ENCODE results near the gene CYP20A1.
A peak's percentile ranks its signal among the peaks of the same experiment; 100 is the strongest.
"Not testable (repeated sequence)": the region's sequence is repeated elsewhere in the genome, so short reads cannot be mapped to it uniquely, and the experiment has no call there.

The CYP20A1 gene

GRCh38 chr2:203301667-203302066 is 62.8 kb downstream of the CYP20A1 start:
- no peak overlapping the region for H3K27ac ChIP-seq
- TF ChIP-seq ZFX (IDR thresholded peaks at IDR 0.05; ENCODE audit: borderline replicate concordance) (no peak), CTCF (IDR thresholded peaks at IDR 0.05) (no peak)

GRCh38 chr2:203302586-203302985 is 63.8 kb downstream of the CYP20A1 start:
- H3K27ac ChIP-seq, result not testable (repeated sequence)

- TF ChIP-seq ZFX (IDR thresholded peaks at IDR 0.05; ENCODE audit: borderline replicate concordance) (no peak), CTCF (IDR thresholded peaks at IDR 0.05) (no peak)
- no peak overlapping the region for H3K27ac ChIP-seq
Measured at GRCh38 chr2:203310688-203311436, 72.0 kb downstream of the CYP20A1 start.

- H3K27ac ChIP-seq, result no peak overlapping the region
- TF ChIP-seq ZFX (IDR thresholded peaks at IDR 0.05; ENCODE audit: borderline replicate concordance) (no peak), CTCF (IDR thresholded peaks at IDR 0.05) (no peak)
Measured at GRCh38 chr2:203326356-203326755, 87.5 kb downstream of the CYP20A1 start.

- peak overlapping the region; percentile 88 for H3K27ac ChIP-seq
- TF ChIP-seq ZFX (IDR thresholded peaks at IDR 0.05; ENCODE audit: borderline replicate concordance) (no peak), CTCF (IDR thresholded peaks at IDR 0.05) (no peak)
Measured at GRCh38 chr2:203327582-203327900, 88.7 kb downstream of the CYP20A1 start.

- peak within 1 kb of the TSS; percentile 88 for H3K27ac ChIP-seq
- TF ChIP-seq CTCF (IDR thresholded peaks at IDR 0.05) (no peak), ZFX (IDR thresholded peaks at IDR 0.05; ENCODE audit: borderline replicate concordance) (no peak)
Measured at GRCh38 chr2:203327901-203328759, 89.3 kb downstream of the CYP20A1 start, which contains the start of gene ABI2. TSS of gene ABI2 (plus strand) at chr2:203328394. CDS start at chr2:203328515, 121 bp downstream.

GRCh38 chr2:203328760-203329540 is 90.1 kb downstream of the CYP20A1 start:
- TF ChIP-seq ZFX (IDR thresholded peaks at IDR 0.05; ENCODE audit: borderline replicate concordance), result no peak
- no peak for TF ChIP-seq CTCF (IDR thresholded peaks at IDR 0.05)
- H3K27ac ChIP-seq, result peak overlapping the region; percentile 88

Measured in 22Rv1 (cell line).